ENCODE data around the gene APLF.

DNA sequence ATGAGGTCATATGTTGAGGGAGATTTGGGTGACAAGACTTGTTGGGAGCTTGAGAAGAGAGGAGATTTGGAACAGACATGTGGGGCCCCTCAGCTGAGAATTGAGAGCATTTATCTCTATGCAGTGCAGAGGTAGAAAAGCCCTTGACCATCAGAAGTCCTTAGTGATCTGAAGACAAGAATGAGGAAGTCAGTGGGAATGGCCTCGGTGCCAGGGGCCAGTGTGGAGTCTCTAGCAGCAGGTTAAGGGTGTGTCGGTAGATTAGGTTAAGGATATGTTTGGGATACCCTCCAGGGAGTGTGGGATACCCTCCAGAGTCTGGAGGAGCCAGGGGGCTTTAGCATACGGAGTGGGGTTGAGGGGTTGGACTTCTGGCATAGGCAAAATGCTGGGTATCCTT, 41.9 kb upstream of the APLF start:
- TF ChIP-seq, protein P1, sequence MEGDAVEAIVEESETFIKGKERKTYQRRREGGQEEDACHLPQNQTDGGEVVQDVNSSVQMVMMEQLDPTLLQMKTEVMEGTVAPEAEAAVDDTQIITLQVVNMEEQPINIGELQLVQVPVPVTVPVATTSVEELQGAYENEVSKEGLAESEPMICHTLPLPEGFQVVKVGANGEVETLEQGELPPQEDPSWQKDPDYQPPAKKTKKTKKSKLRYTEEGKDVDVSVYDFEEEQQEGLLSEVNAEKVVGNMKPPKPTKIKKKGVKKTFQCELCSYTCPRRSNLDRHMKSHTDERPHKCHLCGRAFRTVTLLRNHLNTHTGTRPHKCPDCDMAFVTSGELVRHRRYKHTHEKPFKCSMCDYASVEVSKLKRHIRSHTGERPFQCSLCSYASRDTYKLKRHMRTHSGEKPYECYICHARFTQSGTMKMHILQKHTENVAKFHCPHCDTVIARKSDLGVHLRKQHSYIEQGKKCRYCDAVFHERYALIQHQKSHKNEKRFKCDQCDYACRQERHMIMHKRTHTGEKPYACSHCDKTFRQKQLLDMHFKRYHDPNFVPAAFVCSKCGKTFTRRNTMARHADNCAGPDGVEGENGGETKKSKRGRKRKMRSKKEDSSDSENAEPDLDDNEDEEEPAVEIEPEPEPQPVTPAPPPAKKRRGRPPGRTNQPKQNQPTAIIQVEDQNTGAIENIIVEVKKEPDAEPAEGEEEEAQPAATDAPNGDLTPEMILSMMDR (IDR thresholded peaks at IDR 0.05; ENCODE audit: control extremely low read depth in 1 of 3, insufficient read depth in 1 of 3, low read depth in 1 of 3, low read length in 3 of 3): no peak
- TF ChIP-seq CHD1 (IDR thresholded peaks at IDR 0.05; ENCODE audit: low read depth, low read length) (no peak), CHD2 (IDR thresholded peaks at IDR 0.05; ENCODE audit: low read length) (no peak), RAD21 (IDR thresholded peaks at IDR 0.05 in 1 of 2, conservative IDR thresholded peaks at IDR 0.05 in 1 of 2; ENCODE audit: low read depth in 2 of 2, low read length in 2 of 2) (no peak), KDM5A (IDR thresholded peaks at IDR 0.05; ENCODE audit: low read length) (no peak), POLR2A (IDR thresholded peaks at IDR 0.05; ENCODE audit: control extremely low read depth in 1 of 2, low read depth in 2 of 2, low read length in 2 of 2) (no peak), ASH2L (IDR thresholded peaks at IDR 0.05; ENCODE audit: low read length) (no peak), POLR2AphosphoS5 (IDR thresholded peaks at IDR 0.05; ENCODE audit: low read depth, low read length) (no peak), TAF1 (IDR thresholded peaks at IDR 0.05; ENCODE audit: low read depth, low read length) (no peak), YY1 (IDR thresholded peaks at IDR 0.05; ENCODE audit: low read depth, low read length) (no peak), RXRA (IDR thresholded peaks at IDR 0.05; ENCODE audit: insufficient read depth, low read depth, low read length) (no peak)
- TF ChIP-seq, protein P2, sequence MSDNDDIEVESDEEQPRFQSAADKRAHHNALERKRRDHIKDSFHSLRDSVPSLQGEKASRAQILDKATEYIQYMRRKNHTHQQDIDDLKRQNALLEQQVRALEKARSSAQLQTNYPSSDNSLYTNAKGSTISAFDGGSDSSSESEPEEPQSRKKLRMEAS (IDR thresholded peaks at IDR 0.05): no peak
